Smooth muscle cell (in vitro differentiated cells): ENCODE measurements around the gene TVP23C. TPM values are rescaled to one million over a fixed set of nuclear protein-coding genes. Genes with fewer than 3 reads are reported as not detected.

Experiments
- DNase-seq: peaks from one replicate; lab custom pipeline; 2025; ENCODE audit not compliant: unreplicated experiment; lab: John Stamatoyannopoulos, UW
- H2AFZ ChIP-seq: fragments of 200-600 bp; sonication (generic); 2 replicates; pipeline ENCODE4 v1.6.0; 2016; ENCODE audit warnings: antibody characterized with exemption, low read depth, mild to moderate bottlenecking
- H3F3A ChIP-seq: fragments of 200-600 bp; sonication (generic); 2 replicates; pipeline ENCODE4 v1.6.0; 2017; ENCODE audit warnings: antibody characterized with exemption, low read depth
- H3K27ac ChIP-seq: fragments of 200-600 bp; sonication (generic); 2 replicates; pipeline ENCODE4 v1.5.1; 2016; ENCODE audit warnings: low read depth, mild to moderate bottlenecking
- H3K27me3 ChIP-seq: fragments of 200-600 bp; sonication (generic); 2 replicates; pipeline ENCODE4 v1.6.1; 2016; ENCODE audit warnings: low read depth, mild to moderate bottlenecking
- H3K36me3 ChIP-seq: fragments of 200-600 bp; sonication (generic); 2 replicates; pipeline ENCODE4 v1.5.1; 2016; ENCODE audit warnings: low read depth
- H3K4me1 ChIP-seq: fragments of 200-600 bp; sonication (generic); 2 replicates; pipeline ENCODE4 v1.5.1; 2016; ENCODE audit warnings: low read depth
- H3K4me2 ChIP-seq: fragments of 200-600 bp; sonication (generic); 2 replicates; pipeline ENCODE4 v1.6.0; 2016; ENCODE audit warnings: mild to moderate bottlenecking
- H3K4me3 ChIP-seq: fragments of 200-600 bp; sonication (generic); 2 replicates; pipeline ENCODE4 v1.5.1; 2016; ENCODE audit warnings: mild to moderate bottlenecking
- H3K79me2 ChIP-seq: fragments of 200-600 bp; sonication (generic); 2 replicates; pipeline ENCODE4 v1.6.0; 2016; ENCODE audit warnings: low read depth, mild to moderate bottlenecking
- H3K9ac ChIP-seq: fragments of 200-600 bp; sonication (generic); 2 replicates; pipeline ENCODE4 v1.6.0; 2016; ENCODE audit warnings: low read depth
- H3K9me3 ChIP-seq: fragments of 200-600 bp; sonication (generic); replicated peaks from 2 replicates; pipeline ENCODE4 v1.5.1; 2016; ENCODE audit warnings: low read depth
- H4K20me1 ChIP-seq: fragments of 200-600 bp; sonication (generic); 2 replicates; pipeline ENCODE4 v1.6.0; 2016; ENCODE audit warnings: low read depth
- CTCF ChIP-seq: fragments of 200-600 bp; sonication (generic); IDR thresholded peaks from 2 replicates; pipeline ENCODE4 v1.5.1; 2017; ENCODE audit warnings: borderline replicate concordance, mild to moderate bottlenecking, antibody characterized with exemption; ENCODE audit not compliant: insufficient read depth, poor library complexity, severe bottlenecking
- WGBS: methylation state at CpG from one replicate; pipeline ENCODE4 v1.1.7; 2016; ENCODE audit warnings: low lambda C conversion rate; 5-methylcytosine and 5-hydroxymethylcytosine counted together
- polyA plus RNA-seq: library from polyadenylated mRNA; unstranded; fragments of >200 nt; fragmentation: Nextera tagmentation; extraction: Ambion mirVana; gene quantifications from 2 replicates; pipeline ENCODE4 v1.2.1, GENCODE V29; 2016
- total RNA-seq: library from RNA; depleted of rRNA; stranded (reverse); fragments of >200 nt; gene quantifications from 2 replicates; pipeline ENCODE4 v1.2.3, GENCODE V29; 2014

The TVP23C gene
- total and polyA plus RNA-seq, 2 experiments from 2014 or later: 10.0 to 52.5 TPM

DNA sequence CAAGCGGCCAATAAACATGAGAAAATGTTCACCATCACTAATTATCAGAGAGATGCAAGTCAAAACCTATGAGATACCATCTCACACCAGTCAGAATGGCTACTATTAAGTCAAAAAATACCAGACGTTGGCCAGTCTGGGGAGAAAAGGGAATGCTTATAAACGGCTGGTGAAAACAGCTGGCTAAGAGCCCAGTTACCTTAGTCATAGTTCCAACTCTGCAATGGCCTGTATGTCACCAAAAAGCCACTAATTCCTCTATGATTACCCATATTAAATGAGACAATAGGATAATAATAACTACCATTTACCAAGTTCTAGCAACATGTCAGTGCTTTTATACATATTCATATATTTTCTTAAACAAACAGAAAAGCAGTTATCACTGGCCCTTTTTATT lies 52.9 kb downstream of the TVP23C start:
- Histone ChIP-seq H3K9ac (no peak overlapping the region), H3K4me1 (peaks cover 19% of the 10 kb centered on the region), H4K20me1 (peaks cover 10% of the 10 kb centered on the region), H3K4me3 (no peak overlapping the region), H3K36me3 (no peaks in the 10 kb centered on the region), H3K79me2 (no peaks in the 10 kb centered on the region), H3K4me2 (no peak overlapping the region), H3F3A (peaks cover 24% of the 10 kb centered on the region), H2AFZ (no peak overlapping the region), H3K27me3 (no peaks in the 10 kb centered on the region), H3K9me3 (no peaks in the 10 kb centered on the region), H3K27ac (peak overlapping the region; percentile 54)
- 21% methylated on average over 3 of the region's 3 CpGs for WGBS
- no peak for TF ChIP-seq CTCF
- DNase-seq: no peak

GRCh38 chr17:15509095-15509494 lies 54.2 kb downstream of the TVP23C start:
- no peak for TF ChIP-seq CTCF
- H3K4me1 ChIP-seq: peaks cover 13% of the 10 kb centered on the region
- 97% methylated on average over 5 of the region's 5 CpGs for WGBS

GRCh38 chr17:15508466-15508865 lies 54.8 kb downstream of the TVP23C start:
- peaks cover 6% of the 10 kb centered on the region for H3K4me1 ChIP-seq
- H3F3A ChIP-seq: peaks cover 7% of the 10 kb centered on the region
- no peak overlapping the region for H2AFZ ChIP-seq
- H3K4me2 ChIP-seq: no peak overlapping the region
- no peaks in the 10 kb centered on the region for H3K36me3 ChIP-seq
- no peak overlapping the region for H3K9ac ChIP-seq
- H3K27ac ChIP-seq: no peak overlapping the region
- no peaks in the 10 kb centered on the region for H3K79me2 ChIP-seq
- H3K4me3 ChIP-seq: no peak overlapping the region
- no peaks in the 10 kb centered on the region for H3K9me3 ChIP-seq
- no peak for TF ChIP-seq CTCF
- 68% methylated on average over 7 of the region's 7 CpGs for WGBS
- DNase-seq: no peak
- peaks cover 6% of the 10 kb centered on the region for H4K20me1 ChIP-seq
- no peaks in the 10 kb centered on the region for H3K27me3 ChIP-seq

More at GRCh38 chr17:15509095-15509494, 54.2 kb downstream of the TVP23C start:
- Histone ChIP-seq H3K4me3 (no peak overlapping the region), H2AFZ (no peak overlapping the region), H3K79me2 (no peaks in the 10 kb centered on the region), H3K4me2 (no peak overlapping the region), H3K9ac (no peak overlapping the region), H4K20me1 (peaks cover 7% of the 10 kb centered on the region), H3K36me3 (no peaks in the 10 kb centered on the region), H3K9me3 (no peaks in the 10 kb centered on the region), H3K27me3 (no peaks in the 10 kb centered on the region), H3K27ac (no peak overlapping the region), H3F3A (peaks cover 12% of the 10 kb centered on the region)
- no peak for DNase-seq

DNA sequence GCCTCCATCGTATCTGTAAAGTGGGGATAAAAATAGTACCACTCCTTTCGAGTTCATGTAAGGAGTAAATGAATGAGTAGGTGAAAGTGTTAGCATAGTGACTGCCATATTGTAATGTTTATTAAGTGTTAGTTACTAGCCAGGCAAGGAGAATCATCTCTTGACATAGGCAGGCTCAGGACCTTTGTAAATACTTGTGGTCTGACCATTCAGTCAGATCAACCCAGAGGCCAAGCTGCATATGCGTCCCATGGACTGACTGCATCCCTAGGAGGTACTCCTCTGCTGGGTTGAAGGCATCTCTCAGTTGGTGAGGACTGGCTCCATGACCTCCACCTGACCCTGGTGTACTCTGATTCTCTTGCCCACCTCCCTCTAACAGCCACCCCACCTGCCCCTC lies 55.4 kb downstream of the TVP23C start:
- H3K4me3 ChIP-seq: no peak overlapping the region
- H3K4me1 ChIP-seq: peaks cover under 1% of the 10 kb centered on the region
- 90% methylated on average over 3 of the region's 3 CpGs for WGBS
- TF ChIP-seq CTCF: no peak
- H4K20me1 ChIP-seq: peaks cover 6% of the 10 kb centered on the region
- no peaks in the 10 kb centered on the region for H3K9me3 ChIP-seq
- H3F3A ChIP-seq: peaks cover 5% of the 10 kb centered on the region
- H3K27ac ChIP-seq: no peak overlapping the region
- no peak overlapping the region for H3K9ac ChIP-seq
- H3K36me3 ChIP-seq: no peaks in the 10 kb centered on the region
- no peaks in the 10 kb centered on the region for H3K79me2 ChIP-seq
- no peak overlapping the region for H2AFZ ChIP-seq
- H3K27me3 ChIP-seq: no peaks in the 10 kb centered on the region
- DNase-seq: no peak
- H3K4me2 ChIP-seq: no peak overlapping the region
